K562 (cell line): ENCODE data around the gene MOCS3. TPM values are rescaled to one million over a fixed set of nuclear protein-coding genes. Genes with fewer than 3 reads are reported as not detected.

Source experiments
- BRF1 ChIP-seq: IDR thresholded peaks from 3 replicates; pipeline ENCODE4 v1.6.1; 2011; ENCODE audit warnings: borderline replicate concordance, mild to moderate bottlenecking; ENCODE audit not compliant: insufficient read length; ENCODE audit errors: extremely low read depth
- CHD1 ChIP-seq: fragments of 200-600 bp; sonication (generic); IDR thresholded peaks from one replicate; pipeline ENCODE4 v1.6.1; 2012; ENCODE audit warnings: mild to moderate bottlenecking, moderate library complexity, low read length, inconsistent platforms
- CLOCK ChIP-seq: fragments of 250-450 bp; sonication (Bioruptor Pico); IDR thresholded peaks from 2 replicates; pipeline ENCODE4 v1.4.0; 2020; ENCODE audit warnings: mild to moderate bottlenecking, moderate library complexity, borderline replicate concordance
- FOXA3 ChIP-seq, 2 experiments: fragments of 450-650 bp in 1 of 2; sonication (generic) in 1 of 2; formaldehyde crosslinking; IDR thresholded peaks in 1 of 2; conservative IDR thresholded peaks in 1 of 2; 2 replicates each; pipeline versions ENCODE4 v1.4.0 to v1.8.0; 2020 to 2022; ENCODE audit warnings: mild to moderate bottlenecking in 2 of 2, missing genetic modification reagents in 1 of 2
- HNRNPUL1 ChIP-seq: fragments of 200-400 bp; formaldehyde crosslinking; IDR thresholded peaks from 2 replicates; pipeline ENCODE4 v1.6.1; 2017; ENCODE audit warnings: low read length
- IRF2 ChIP-seq: sonication (generic); formaldehyde crosslinking; IDR thresholded peaks from 2 replicates; pipeline ENCODE4 v1.8.1; 2022; ENCODE audit warnings: mild to moderate bottlenecking, missing genetic modification reagents
- NCOA2 ChIP-seq, 2 experiments: fragments of 450-650 bp; IDR thresholded peaks; 2 replicates each; pipeline ENCODE4 v1.6.1; 2018; ENCODE audit warnings: mild to moderate bottlenecking in 2 of 2, moderate library complexity in 1 of 2; ENCODE audit not compliant: partially characterized antibody in 2 of 2
- NCOA6 ChIP-seq: fragments of 450-650 bp; IDR thresholded peaks from 2 replicates; pipeline ENCODE4 v1.6.1; 2017; ENCODE audit warnings: mild to moderate bottlenecking
- NEUROD1 ChIP-seq: fragments of 150-350 bp; IDR thresholded peaks from 2 replicates; pipeline ENCODE4 v1.6.1; 2014; ENCODE audit warnings: borderline replicate concordance, low read length, low read depth; ENCODE audit not compliant: partially characterized antibody
- NFIC ChIP-seq: fragments of 450-650 bp; IDR thresholded peaks from 2 replicates; pipeline ENCODE4 v1.6.1; 2017; ENCODE audit warnings: mild to moderate bottlenecking, inconsistent platforms
- NKRF ChIP-seq: fragments of 450-650 bp; IDR thresholded peaks from 2 replicates; pipeline ENCODE4 v1.6.1; 2016; ENCODE audit warnings: borderline replicate concordance
- POLR2B ChIP-seq: fragments of 450-650 bp; IDR thresholded peaks from 2 replicates; pipeline ENCODE4 v1.6.1; 2018; ENCODE audit warnings: low read depth; ENCODE audit not compliant: partially characterized antibody
- PTRF ChIP-seq: fragments of 450-650 bp; IDR thresholded peaks from 2 replicates; pipeline ENCODE4 v1.6.1; 2016; ENCODE audit warnings: mild to moderate bottlenecking, missing genetic modification characterization, missing compliant biosample characterization
- RREB1 ChIP-seq: fragments of 250-450 bp; sonication (Bioruptor Pico); IDR thresholded peaks from 2 replicates; pipeline ENCODE4 v1.4.0; 2020
- XRCC3 ChIP-seq: fragments of 450-650 bp; IDR thresholded peaks from 2 replicates; pipeline ENCODE4 v1.6.1; 2017; ENCODE audit warnings: mild to moderate bottlenecking, moderate library complexity
- ZKSCAN3 ChIP-seq: fragments of 250-450 bp; sonication (Bioruptor Pico); IDR thresholded peaks from 2 replicates; pipeline ENCODE4 v1.4.0; 2020
- ZNF384 ChIP-seq: IDR thresholded peaks from 2 replicates; pipeline ENCODE4 v1.6.1; 2012; ENCODE audit warnings: low read depth, low read length, improper control_type of control experiment
- ZSCAN32 ChIP-seq: fragments of 450-650 bp; formaldehyde crosslinking; IDR thresholded peaks from 2 replicates; pipeline ENCODE4 v1.4.0; 2020; ENCODE audit warnings: mild to moderate bottlenecking, moderate library complexity
- polyA plus RNA-seq, 8 experiments: library from polyadenylated mRNA; depleted of rRNA in 4 of 8; stranded (reverse) in 5 of 8; unstranded in 3 of 8; fragments of >200 nt; fragmentation: Nextera tagmentation in 2 of 8; fragmentation: Illumina TruSeq in 1 of 8; extraction: Ambion mirVana in 2 of 8; extraction: Trizol in 1 of 8; gene quantifications; 2 replicates each; pipeline versions ENCODE4 v1.2.1 to v1.2.3, GENCODE V29; 2011 to 2014; ENCODE audit warnings: inconsistent platforms in 1 of 8, missing spikeins in 1 of 8
- total RNA-seq, 7 experiments: library from RNA; depleted of rRNA in 6 of 7; stranded (reverse); fragments of >200 nt in 6 of 7; fragmentation: Illumina TruSeq in 2 of 7; extraction: Trizol in 2 of 7; gene quantifications; 2 replicates each; pipeline versions ENCODE4 v1.2.1 to v1.2.3, GENCODE V29; 2011 to 2021; ENCODE audit warnings: low replicate concordance in 1 of 7

MOCS3 gene
- total and polyA plus RNA-seq, 9 of the 15 experiments (the other 6 are each of a cell fraction or from before 2014, with no cell fraction given) = 0.70 to 6.2 (median 2.9) TPM

- TF ChIP-seq NKRF (peak; percentile 58; the same call in 1 of the 2 replicates), XRCC3 (no peak), FOXA3 (CRISPR knock-in tag; conservative IDR thresholded peaks at IDR 0.05 in 1 of 2, IDR thresholded peaks at IDR 0.05 in 1 of 2) (no peak; a peak in 1 of 4 replicates), POLR2B (peak; percentile 57), HNRNPUL1 (no peak), CLOCK (CRISPR knock-in tag) (no peak), RREB1 (CRISPR knock-in tag) (no peak), NCOA2 (IDR thresholded peaks at IDR 0.05; ENCODE audit: partially characterized antibody in 2 of 2) (no peak), BRF1 (no peak), ZSCAN32 (CRISPR knock-in tag) (no peak), CHD1 (peak; percentile 30), PTRF (tag) (no peak), NCOA6 (no peak), NFIC (peak; percentile 59), ZNF384 (peak; percentile 50; the same call in 1 of the 2 replicates), IRF2 (CRISPR knock-in tag) (peak; percentile 87; the same call in 1 of the 2 replicates), NEUROD1 (peak; percentile 89), ZKSCAN3 (CRISPR knock-in tag) (no peak)
Measured at GRCh38 chr20:50931306-50932015, 27.2 kb upstream of the MOCS3 start, which contains the start of gene ADNP (continued).
